ENCODE results near the gene SLC30A1. TPM values are rescaled to one million over a fixed set of nuclear protein-coding genes. Genes with fewer than 3 reads are reported as not detected.
"Not testable (repeated sequence)": the region's sequence is repeated elsewhere in the genome, so short reads cannot be mapped to it uniquely, and the experiment has no call there.

SLC30A1 gene, protein sequence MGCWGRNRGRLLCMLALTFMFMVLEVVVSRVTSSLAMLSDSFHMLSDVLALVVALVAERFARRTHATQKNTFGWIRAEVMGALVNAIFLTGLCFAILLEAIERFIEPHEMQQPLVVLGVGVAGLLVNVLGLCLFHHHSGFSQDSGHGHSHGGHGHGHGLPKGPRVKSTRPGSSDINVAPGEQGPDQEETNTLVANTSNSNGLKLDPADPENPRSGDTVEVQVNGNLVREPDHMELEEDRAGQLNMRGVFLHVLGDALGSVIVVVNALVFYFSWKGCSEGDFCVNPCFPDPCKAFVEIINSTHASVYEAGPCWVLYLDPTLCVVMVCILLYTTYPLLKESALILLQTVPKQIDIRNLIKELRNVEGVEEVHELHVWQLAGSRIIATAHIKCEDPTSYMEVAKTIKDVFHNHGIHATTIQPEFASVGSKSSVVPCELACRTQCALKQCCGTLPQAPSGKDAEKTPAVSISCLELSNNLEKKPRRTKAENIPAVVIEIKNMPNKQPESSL
- total RNA-seq: 5.4 and 6.9 TPM in 2 replicates

DNA sequence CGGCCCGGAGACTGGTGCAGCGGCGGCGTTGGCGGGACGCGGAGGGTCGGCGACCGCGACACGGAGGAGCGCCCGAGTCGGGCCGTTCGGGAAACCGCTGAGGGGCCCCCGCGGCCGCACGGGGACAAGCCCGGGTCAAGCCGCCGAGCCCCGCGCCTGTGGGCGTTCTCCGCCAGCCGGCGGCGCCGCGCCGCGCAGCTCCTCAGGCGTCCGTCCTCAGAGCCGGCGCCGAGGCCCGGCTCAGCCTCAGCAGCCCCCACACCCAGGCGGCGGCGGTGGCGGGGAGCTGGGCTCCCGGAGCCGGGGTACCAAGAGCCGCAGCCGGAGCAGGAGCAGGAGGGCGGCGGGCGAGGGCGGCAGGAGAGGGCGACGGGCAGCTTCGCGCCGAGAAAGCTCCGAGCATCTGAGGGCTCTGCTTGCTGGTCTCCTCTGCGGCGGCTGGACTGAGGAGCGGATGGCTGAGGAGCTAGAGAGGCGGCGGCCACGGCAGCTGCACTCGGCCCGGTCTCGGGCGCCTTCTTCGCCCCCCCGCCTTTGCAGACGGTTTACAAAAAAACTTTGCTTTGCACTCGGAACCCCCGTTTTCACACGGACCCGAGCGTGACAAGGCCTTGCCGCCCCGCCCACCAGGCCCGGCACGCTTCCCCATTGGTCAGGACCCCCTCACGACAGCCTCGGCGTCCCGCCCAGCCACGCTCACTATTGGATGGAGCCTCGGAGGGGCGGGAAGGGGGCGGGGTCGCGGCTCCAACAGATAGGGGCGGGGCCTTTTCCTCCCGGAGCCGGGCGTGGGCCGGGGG lies at the start of gene SLC30A1:
SLC30A1 (minus strand) TSS at position 522 of the 800 bp plus-strand sequence. CDS start 549 bp downstream, outside the sequence.
- DNase-seq (ENCODE audit: low read depth): peak; percentile 66
- peak within 1 kb of the TSS; percentile 73 for H3K4me3 ChIP-seq (ENCODE audit: low read depth, low read length)
- TF ChIP-seq CTCF (conservative IDR thresholded peaks at IDR 0.05; ENCODE audit: low read depth, low read length): no peak

GRCh38 chr1:211628417-211628816 lies 49.5 kb upstream of the SLC30A1 start:
- no peak for DNase-seq (ENCODE audit: low read depth)
- TF ChIP-seq CTCF (conservative IDR thresholded peaks at IDR 0.05; ENCODE audit: low read depth, low read length): no peak
- no peak overlapping the region for H3K4me3 ChIP-seq (ENCODE audit: low read depth, low read length)

DNA sequence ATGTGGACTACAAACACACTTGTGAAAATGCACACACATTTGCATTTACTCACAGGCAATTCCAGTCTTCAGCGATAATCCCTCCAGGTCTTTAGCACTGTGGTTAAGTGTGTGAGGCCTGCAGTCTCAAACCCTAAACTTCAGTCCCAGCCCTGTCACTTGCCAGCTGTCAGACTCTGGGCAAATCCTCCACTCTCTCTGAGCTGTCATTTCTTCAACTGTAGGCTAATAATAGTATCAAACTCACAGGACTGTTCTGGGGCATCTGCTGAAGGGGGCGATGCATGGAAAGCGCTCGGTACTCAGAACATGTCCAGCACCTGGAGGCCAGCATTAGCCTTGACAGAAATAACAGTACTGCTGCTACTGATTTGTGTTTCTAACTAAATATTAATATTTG lies 48.3 kb upstream of the SLC30A1 start:
- TF ChIP-seq CTCF (conservative IDR thresholded peaks at IDR 0.05; ENCODE audit: low read depth, low read length): no peak
- DNase-seq (ENCODE audit: low read depth): no peak
- H3K4me3 ChIP-seq (ENCODE audit: low read depth, low read length): no peak overlapping the region

- DNase-seq (ENCODE audit: low read depth); H3K4me3 ChIP-seq (ENCODE audit: low read depth, low read length): not testable (repeated sequence)
These were observed 46.9 kb upstream of the SLC30A1 start for GRCh38 chr1:211625866-211626265.

DNA sequence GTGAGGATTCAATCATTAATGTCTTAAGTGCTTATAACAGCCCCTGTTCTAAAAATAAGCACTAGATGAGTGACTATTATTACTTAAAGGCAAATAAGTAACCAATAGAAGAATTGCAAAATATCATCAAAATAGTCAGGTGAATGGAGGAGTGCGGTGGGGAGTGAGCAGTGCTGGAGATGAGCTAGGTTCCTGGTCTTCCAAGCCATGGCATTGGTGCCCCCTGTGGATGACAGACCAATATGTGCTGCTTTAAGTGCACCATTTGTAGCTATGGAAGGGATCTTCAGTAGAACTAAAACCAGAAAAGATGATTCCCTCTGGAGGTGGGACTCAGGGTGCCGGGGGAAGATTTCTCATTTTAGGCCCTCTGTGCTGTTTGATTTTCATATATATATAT lies 46.1 kb upstream of the SLC30A1 start:
- no peak for DNase-seq (ENCODE audit: low read depth)
- H3K4me3 ChIP-seq (ENCODE audit: low read depth, low read length): no peak overlapping the region
- TF ChIP-seq CTCF (conservative IDR thresholded peaks at IDR 0.05; ENCODE audit: low read depth, low read length): peak; percentile 58

GRCh38 chr1:211623515-211623914 lies 44.6 kb upstream of the SLC30A1 start:
- no peak overlapping the region for H3K4me3 ChIP-seq (ENCODE audit: low read depth, low read length)
- no peak for TF ChIP-seq CTCF (conservative IDR thresholded peaks at IDR 0.05; ENCODE audit: low read depth, low read length)
- no peak for DNase-seq (ENCODE audit: low read depth)

GRCh38 chr1:211621447-211622198 lies 42.7 kb upstream of the SLC30A1 start:
- no peak for DNase-seq (ENCODE audit: low read depth)
- no peak for TF ChIP-seq CTCF (conservative IDR thresholded peaks at IDR 0.05; ENCODE audit: low read depth, low read length)
- H3K4me3 ChIP-seq (ENCODE audit: low read depth, low read length): no peak overlapping the region
